GM12801 (cell line): Measurements from ENCODE around the gene PAX2.

Source experiments
- CTCF ChIP-seq: IDR thresholded peaks from one replicate; pipeline ENCODE4 v1.5.1; 2011; ENCODE audit warnings: control low read depth; ENCODE audit not compliant: insufficient read length; ENCODE audit errors: extremely low read depth

PAX2 gene

DNA sequence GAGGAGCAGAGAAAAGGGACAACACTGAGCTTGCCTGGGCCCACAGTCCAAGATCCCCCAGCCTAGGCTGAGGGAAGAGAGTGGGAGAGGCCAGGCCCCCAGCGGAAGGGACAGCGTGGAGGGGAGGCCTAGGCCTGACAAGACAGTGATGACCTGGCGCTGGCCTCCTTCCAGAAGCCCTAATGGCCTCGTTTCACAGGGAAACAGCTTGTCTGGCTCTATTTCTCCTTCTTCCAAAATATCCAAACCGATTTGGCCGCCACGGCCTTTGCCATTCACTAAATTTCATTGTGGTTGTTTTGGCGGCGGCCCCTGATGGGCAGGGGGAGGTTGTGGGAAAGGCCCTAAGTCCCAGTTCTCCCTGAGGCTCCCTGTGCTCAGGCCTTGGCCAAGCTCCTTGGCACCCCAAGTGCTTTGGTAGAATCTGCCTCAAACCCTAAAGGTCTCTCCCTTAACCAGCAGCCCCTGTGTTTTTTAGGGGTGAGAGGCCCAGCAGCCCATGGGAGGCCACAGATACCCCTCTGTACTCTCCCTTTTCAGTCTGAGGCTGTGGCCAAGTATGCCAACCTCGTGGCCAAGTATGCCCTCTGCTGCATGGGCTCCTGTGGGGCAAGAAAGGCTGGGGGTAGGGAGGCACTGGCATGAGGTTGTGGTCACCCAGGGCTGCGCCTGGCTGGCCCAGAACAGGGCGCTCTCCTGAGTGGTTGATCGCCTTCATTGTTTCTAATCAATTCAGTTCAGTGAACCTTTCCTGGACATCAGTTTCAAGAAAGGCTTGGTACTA is 37.3 kb downstream of the PAX2 start:
- no peak for TF ChIP-seq CTCF

DNA sequence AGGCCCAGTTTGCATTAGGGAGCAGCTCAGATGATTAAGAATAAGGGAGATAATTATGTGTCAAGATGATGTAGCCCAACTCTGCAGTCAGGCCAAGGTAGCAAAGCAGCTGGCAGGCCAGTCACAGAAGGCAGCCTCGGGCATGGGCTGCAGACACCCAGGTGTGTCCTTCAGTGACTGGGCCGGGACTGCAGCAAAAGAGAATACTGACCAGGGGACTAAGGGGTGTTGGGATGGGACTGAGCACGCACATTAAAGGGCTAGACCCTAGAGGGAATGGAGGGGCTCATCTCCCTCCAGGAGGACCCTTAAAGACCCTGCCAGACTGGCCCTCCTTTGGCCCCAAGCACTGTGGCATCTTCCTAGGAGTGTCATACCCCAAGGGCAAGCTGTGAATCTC is 38.7 kb downstream of the PAX2 start:
- TF ChIP-seq CTCF: no peak

DNA sequence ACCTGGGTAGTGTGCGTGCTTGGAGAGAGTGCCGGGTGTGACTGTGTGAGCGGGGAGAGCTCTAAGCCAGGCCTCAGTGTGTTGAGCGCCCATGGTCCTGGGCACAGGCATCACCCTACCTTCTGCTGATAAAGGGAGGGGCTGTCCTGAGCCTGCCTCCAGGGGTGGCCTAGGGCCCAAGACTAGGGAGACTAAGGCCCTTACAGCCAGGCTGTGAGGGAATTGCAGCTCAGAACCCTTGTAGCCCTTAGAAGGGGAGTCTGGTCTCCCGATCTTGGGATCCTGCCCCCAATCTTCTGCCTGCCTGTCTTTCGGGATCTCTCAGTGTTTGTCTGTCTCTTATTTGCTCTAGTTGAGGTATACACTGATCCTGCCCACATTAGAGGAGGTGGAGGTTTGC is 41.2 kb downstream of the PAX2 start:
- no peak for TF ChIP-seq CTCF

DNA sequence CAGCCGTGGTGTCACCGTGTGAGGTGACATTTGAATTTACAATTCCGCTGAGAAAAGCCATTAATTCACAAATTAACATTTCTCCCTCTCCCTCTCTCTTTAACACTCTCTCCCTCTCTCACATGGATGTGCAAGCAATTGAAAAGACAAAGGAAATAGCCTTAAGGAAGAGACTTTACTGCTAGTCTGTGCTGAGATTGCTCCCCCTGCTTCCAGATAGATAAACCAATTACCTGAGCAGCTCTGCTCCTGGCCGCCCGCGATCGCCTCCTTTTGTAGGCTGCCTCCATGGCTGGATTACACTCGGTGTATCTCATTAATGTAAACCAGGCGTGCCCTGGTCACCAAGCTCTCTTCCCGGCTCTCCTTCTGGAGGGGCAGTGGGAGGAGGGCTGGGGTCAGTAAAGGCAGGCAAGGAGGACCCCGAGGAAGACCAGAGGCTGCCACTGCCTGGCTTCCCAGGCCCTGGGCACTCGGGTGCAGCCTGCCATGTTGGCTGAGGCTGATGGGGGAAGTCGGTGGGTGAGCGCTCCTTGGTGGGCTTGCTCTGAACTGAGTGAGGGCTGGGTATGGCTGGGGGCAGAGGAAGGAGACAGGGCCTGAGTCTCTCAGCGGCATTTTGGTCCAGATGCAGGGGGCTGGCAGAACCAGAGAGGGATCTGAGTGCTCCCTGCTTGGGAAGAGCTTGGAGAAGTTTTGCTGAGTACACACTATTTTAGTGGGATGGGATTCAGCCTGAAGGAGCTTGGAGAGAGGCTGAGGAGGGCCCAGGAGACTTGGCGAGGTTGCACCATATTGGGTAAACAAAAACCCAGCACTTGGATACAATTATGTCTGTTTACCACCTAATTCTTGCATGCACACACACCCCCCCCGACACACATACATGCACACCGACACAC is 42.9 kb downstream of the PAX2 start:
- TF ChIP-seq CTCF: no peak

- TF ChIP-seq CTCF: no peak
Observed at GRCh38 chr10:100790761-100791208, 45.4 kb downstream of the PAX2 start.

- no peak for TF ChIP-seq CTCF
Observed at GRCh38 chr10:100791369-100792058, 46.1 kb downstream of the PAX2 start.

GRCh38 chr10:100792574-100792973 is 47.2 kb downstream of the PAX2 start:
- no peak for TF ChIP-seq CTCF
